GM18526 (cell line): ENCODE results near the gene STXBP2.

Source experiments
- POLR2A ChIP-seq: IDR thresholded peaks from 3 replicates; pipeline ENCODE4 v1.6.1; 2011; ENCODE audit not compliant: insufficient read length; ENCODE audit errors: extremely low read depth

Gene STXBP2

GRCh38 chr19:7636691-7637373, at the start of gene STXBP2:
Gene STXBP2 (plus strand): TSS chr19:7637110. CDS start chr19:7637150, 40 bp downstream.
- TF ChIP-seq POLR2A, result peak; percentile 87

- no peak for TF ChIP-seq POLR2A
Observed at GRCh38 chr19:7589822-7590221, 47.1 kb upstream of the STXBP2 start.

- no peak for TF ChIP-seq POLR2A
Observed at GRCh38 chr19:7590256-7590655, 46.7 kb upstream of the STXBP2 start.

- TF ChIP-seq POLR2A, result no peak
Observed at GRCh38 chr19:7595466-7596133, 41.3 kb upstream of the STXBP2 start, which contains the start of gene CAMSAP3. Gene CAMSAP3 (plus strand): TSS chr19:7595863. CDS start chr19:7596003, 140 bp downstream.

GRCh38 chr19:7596211-7596937, 40.5 kb upstream of the STXBP2 start:
- no peak for TF ChIP-seq POLR2A

GRCh38 chr19:7597689-7598088, 39.2 kb upstream of the STXBP2 start:
- no peak for TF ChIP-seq POLR2A

GRCh38 chr19:7598180-7598579, 38.7 kb upstream of the STXBP2 start:
- TF ChIP-seq POLR2A, result no peak

GRCh38 chr19:7600721-7601120, 36.2 kb upstream of the STXBP2 start:
- no peak for TF ChIP-seq POLR2A

- TF ChIP-seq POLR2A, result no peak
Observed at GRCh38 chr19:7602240-7602934, 34.5 kb upstream of the STXBP2 start.

- no peak for TF ChIP-seq POLR2A
Observed at GRCh38 chr19:7602935-7603497, 33.9 kb upstream of the STXBP2 start.

GRCh38 chr19:7603919-7604318, 33.0 kb upstream of the STXBP2 start:
- TF ChIP-seq POLR2A, result no peak

- TF ChIP-seq POLR2A, result no peak
Observed at GRCh38 chr19:7605490-7606222, 31.3 kb upstream of the STXBP2 start.

GRCh38 chr19:7606289-7606688, 30.6 kb upstream of the STXBP2 start:
- no peak for TF ChIP-seq POLR2A

- TF ChIP-seq POLR2A, result no peak
Observed at GRCh38 chr19:7607212-7607873, 29.6 kb upstream of the STXBP2 start.
